ENCODE measurements around the gene SLC7A10.

The SLC7A10 gene

DNA sequence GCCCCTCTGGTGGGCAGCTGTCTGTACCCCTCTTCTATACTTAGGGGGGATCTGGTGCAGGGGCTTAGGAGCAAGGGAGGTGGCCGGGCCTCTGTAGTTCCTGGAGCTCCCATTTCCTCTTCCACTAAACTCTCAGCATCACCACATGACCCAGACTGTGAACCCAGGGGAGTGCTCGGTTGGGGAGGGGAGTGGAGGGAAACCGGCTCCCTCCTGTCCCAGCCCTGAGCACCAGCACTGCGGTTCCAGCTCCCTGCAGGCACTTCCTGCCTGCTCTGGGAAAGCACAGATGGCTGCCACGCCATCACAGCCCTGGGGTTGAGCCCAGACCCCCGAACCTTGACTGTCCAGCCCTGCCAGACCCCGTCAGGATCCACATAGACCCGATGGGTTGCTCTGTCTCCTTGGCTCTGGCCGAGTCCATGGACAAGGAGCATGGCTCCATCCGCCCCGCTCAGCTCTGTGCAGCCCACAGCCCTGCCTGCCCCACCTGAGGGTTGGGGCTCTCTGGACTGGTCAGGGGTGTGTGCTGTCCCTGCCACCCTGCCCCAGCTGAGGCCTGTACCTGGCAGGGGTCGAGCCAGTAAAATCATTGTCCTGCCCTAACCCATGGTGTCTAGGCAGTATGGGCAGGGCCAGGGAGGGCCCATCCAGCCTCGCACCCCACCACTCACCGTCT is 36.0 kb upstream of the SLC7A10 start:
- no peak overlapping the region for H3K4me3 ChIP-seq (ENCODE audit: low read depth, low read length)

DNA sequence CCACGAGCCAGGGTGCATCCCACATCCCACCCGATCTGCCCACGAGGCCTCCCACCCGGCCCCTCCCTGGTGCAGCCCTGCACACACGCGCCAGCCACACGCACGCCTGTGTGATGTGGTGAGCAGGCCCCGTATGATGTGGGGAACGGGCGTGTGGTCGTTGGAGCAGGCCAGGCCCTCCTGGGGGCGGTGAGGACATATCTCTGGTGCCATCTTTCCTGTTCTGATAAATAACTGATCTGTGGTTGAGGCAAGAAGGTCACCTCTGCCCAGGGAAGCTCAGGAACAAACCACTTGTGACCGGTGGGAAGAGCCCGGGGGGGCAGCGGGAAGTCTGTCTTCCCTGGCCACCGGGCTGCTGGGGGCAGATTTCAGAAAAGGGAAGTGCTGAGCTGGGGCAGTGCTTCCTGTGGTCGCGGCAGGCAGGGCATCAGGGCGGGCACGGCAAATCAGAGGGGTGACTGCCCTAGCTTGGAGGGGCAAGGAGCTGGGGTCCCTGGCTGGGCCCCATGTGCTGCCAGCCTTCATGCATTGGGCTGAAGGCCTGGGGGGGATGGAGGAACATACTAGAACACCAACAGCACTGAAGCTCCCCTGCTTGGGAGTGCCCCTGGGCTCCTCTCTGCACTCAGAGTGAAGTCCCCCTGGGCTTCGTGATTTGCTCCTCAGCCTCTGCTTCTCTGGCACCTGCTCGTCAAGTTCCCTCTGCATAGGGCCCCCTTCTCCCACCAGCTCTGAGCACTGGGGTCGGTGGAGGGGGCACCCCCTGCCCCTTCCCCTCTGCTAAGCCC is 35.2 kb upstream of the SLC7A10 start:
- no peak for TF ChIP-seq CTCF (conservative IDR thresholded peaks at IDR 0.05; ENCODE audit: low read depth, low read length)
- no peak overlapping the region for H3K4me3 ChIP-seq (ENCODE audit: low read depth, low read length)
- DNase-seq (ENCODE audit: low read depth) = no peak

More for the DNA sequence above, 36.0 kb upstream of the SLC7A10 start:
- no peak for TF ChIP-seq CTCF (conservative IDR thresholded peaks at IDR 0.05; ENCODE audit: low read depth, low read length)
- no peak for DNase-seq (ENCODE audit: low read depth)

GRCh38 chr19:33259539-33259938 is 33.9 kb upstream of the SLC7A10 start:
- DNase-seq (ENCODE audit: low read depth) = no peak
- no peak overlapping the region for H3K4me3 ChIP-seq (ENCODE audit: low read depth, low read length)
- no peak for TF ChIP-seq CTCF (conservative IDR thresholded peaks at IDR 0.05; ENCODE audit: low read depth, low read length)

GRCh38 chr19:33257828-33258227 is 32.2 kb upstream of the SLC7A10 start:
- H3K4me3 ChIP-seq (ENCODE audit: low read depth, low read length) = no peak overlapping the region
- TF ChIP-seq CTCF (conservative IDR thresholded peaks at IDR 0.05; ENCODE audit: low read depth, low read length) = no peak
- no peak for DNase-seq (ENCODE audit: low read depth)

GRCh38 chr19:33256261-33256660 is 30.6 kb upstream of the SLC7A10 start:
- DNase-seq (ENCODE audit: low read depth) = no peak
- TF ChIP-seq CTCF (conservative IDR thresholded peaks at IDR 0.05; ENCODE audit: low read depth, low read length) = no peak
- H3K4me3 ChIP-seq (ENCODE audit: low read depth, low read length) = no peak overlapping the region

GRCh38 chr19:33255781-33256180 is 30.1 kb upstream of the SLC7A10 start:
- DNase-seq (ENCODE audit: low read depth) = no peak

More at GRCh38 chr19:33255781-33256180, 30.1 kb upstream of the SLC7A10 start:
- no peak for TF ChIP-seq CTCF (conservative IDR thresholded peaks at IDR 0.05; ENCODE audit: low read depth, low read length)
- no peak overlapping the region for H3K4me3 ChIP-seq (ENCODE audit: low read depth, low read length)
